Measurements from ENCODE around the gene ASB9. TPM values are rescaled to one million over a fixed set of nuclear protein-coding genes. Genes with fewer than 3 reads are reported as not detected.

Gene ASB9
- total RNA-seq, 2 donors from 2014 or later, result 1.6 to 4.9 TPM

- DNase-seq, result no peak
- WGBS, 2 donors, result 88 to 92% methylated on average over 3 of the region's 3 CpGs
- no peak for ATAC-seq
These were observed 61.9 kb downstream of the ASB9 start for GRCh38 chrX:15207994-15208393.

GRCh38 chrX:15207384-15207783 lies 62.5 kb downstream of the ASB9 start:
- WGBS, 2 donors, result 93 to 100% methylated on average over 1 of the region's 1 CpG
- H3K4me1 ChIP-seq, result no peaks in the 10 kb centered on the region

More at GRCh38 chrX:15207994-15208393, 61.9 kb downstream of the ASB9 start:
- H3K4me1 ChIP-seq, result no peaks in the 10 kb centered on the region
- no peak overlapping the region for H3K4me3 ChIP-seq
- H3K27me3 ChIP-seq, result no peaks in the 10 kb centered on the region
- intact Hi-C loops (cut with DNase I), result no loop called here
- TF ChIP-seq POLR2A (IDR thresholded peaks at IDR 0.05), result no peak
- TF ChIP-seq CTCF (IDR thresholded peaks at IDR 0.05), result no peak
- no peaks in the 10 kb centered on the region for H3K36me3 ChIP-seq (replicated peaks in 1 of 2; ENCODE audit: insufficient read depth in 1 of 2, low read depth in 2 of 2)
- no peak overlapping the region for H3K27ac ChIP-seq
- no peaks in the 10 kb centered on the region for H3K9me3 ChIP-seq

GRCh38 chrX:15206306-15206705 lies 63.6 kb downstream of the ASB9 start:
- no peaks in the 10 kb centered on the region for H3K9me3 ChIP-seq
- no peak overlapping the region for H3K27ac ChIP-seq
- intact Hi-C loops (cut with DNase I), result no loop called here
- DNase-seq, result peak in 3 of 4 donors; percentile 4 to 18 (median 16)
- 71 to 100% methylated on average over 1 of the region's 1 CpG for WGBS, 2 donors
- H3K27me3 ChIP-seq, result no peaks in the 10 kb centered on the region
- H3K36me3 ChIP-seq (replicated peaks in 1 of 2; ENCODE audit: insufficient read depth in 1 of 2, low read depth in 2 of 2), result no peaks in the 10 kb centered on the region
- TF ChIP-seq CTCF (IDR thresholded peaks at IDR 0.05), result no peak
- H3K4me3 ChIP-seq, result no peak overlapping the region
- ATAC-seq, result no peak
- no peaks in the 10 kb centered on the region for H3K4me1 ChIP-seq

More at GRCh38 chrX:15207384-15207783, 62.5 kb downstream of the ASB9 start:
- no peak overlapping the region for H3K4me3 ChIP-seq
- intact Hi-C loops (cut with DNase I), result no loop called here
- no peak overlapping the region for H3K27ac ChIP-seq
- no peak for DNase-seq
- H3K9me3 ChIP-seq, result no peaks in the 10 kb centered on the region
- H3K27me3 ChIP-seq, result no peaks in the 10 kb centered on the region
- ATAC-seq, result no peak
- TF ChIP-seq POLR2A (IDR thresholded peaks at IDR 0.05), result no peak
- TF ChIP-seq CTCF (IDR thresholded peaks at IDR 0.05), result no peak
- no peaks in the 10 kb centered on the region for H3K36me3 ChIP-seq (replicated peaks in 1 of 2; ENCODE audit: insufficient read depth in 1 of 2, low read depth in 2 of 2)

GRCh38 chrX:15204130-15204751 lies 65.6 kb downstream of the ASB9 start:
- Histone ChIP-seq H3K4me3 (no peak overlapping the region), H3K9me3 (no peaks in the 10 kb centered on the region), H3K27ac (no peak overlapping the region), H3K4me1 (no peaks in the 10 kb centered on the region), H3K27me3 (no peaks in the 10 kb centered on the region), H3K36me3 (replicated peaks in 1 of 2; ENCODE audit: insufficient read depth in 1 of 2, low read depth in 2 of 2) (no peaks in the 10 kb centered on the region)
- DNase-seq, result no peak
- ATAC-seq, result no peak
- no peak for TF ChIP-seq CTCF (IDR thresholded peaks at IDR 0.05)
- TF ChIP-seq POLR2A (IDR thresholded peaks at IDR 0.05), result no peak
- intact Hi-C loops (cut with DNase I), result no loop called here
- WGBS, 2 donors, result 81 to 83% methylated on average over 4 of the region's 4 CpGs

GRCh38 chrX:15203694-15204093 lies 66.2 kb downstream of the ASB9 start:
- DNase-seq (no peak), ATAC-seq (no peak)
- Histone ChIP-seq H3K4me1 (no peaks in the 10 kb centered on the region), H3K9me3 (no peaks in the 10 kb centered on the region), H3K36me3 (replicated peaks in 1 of 2; ENCODE audit: insufficient read depth in 1 of 2, low read depth in 2 of 2) (no peaks in the 10 kb centered on the region), H3K27ac (no peak overlapping the region), H3K27me3 (no peaks in the 10 kb centered on the region), H3K4me3 (no peak overlapping the region)
- no peak for TF ChIP-seq CTCF (IDR thresholded peaks at IDR 0.05)
- TF ChIP-seq POLR2A (IDR thresholded peaks at IDR 0.05), result no peak
- intact Hi-C loops (cut with DNase I), result no loop called here
- WGBS, 2 donors, result 91 to 100% methylated on average over 1 to 2 of the region's 2 CpGs
